ENCODE results near the gene TRAF2. TPM values are rescaled to one million over a fixed set of nuclear protein-coding genes. Genes with fewer than 3 reads are reported as not detected.
"Not testable (repeated sequence)": the region's sequence is repeated elsewhere in the genome, so short reads cannot be mapped to it uniquely, and the experiment has no call there.

Gene TRAF2
- total RNA-seq, 3 donors from 2014 or later, result 3.4 to 8.9 (median 8.5) TPM

DNA sequence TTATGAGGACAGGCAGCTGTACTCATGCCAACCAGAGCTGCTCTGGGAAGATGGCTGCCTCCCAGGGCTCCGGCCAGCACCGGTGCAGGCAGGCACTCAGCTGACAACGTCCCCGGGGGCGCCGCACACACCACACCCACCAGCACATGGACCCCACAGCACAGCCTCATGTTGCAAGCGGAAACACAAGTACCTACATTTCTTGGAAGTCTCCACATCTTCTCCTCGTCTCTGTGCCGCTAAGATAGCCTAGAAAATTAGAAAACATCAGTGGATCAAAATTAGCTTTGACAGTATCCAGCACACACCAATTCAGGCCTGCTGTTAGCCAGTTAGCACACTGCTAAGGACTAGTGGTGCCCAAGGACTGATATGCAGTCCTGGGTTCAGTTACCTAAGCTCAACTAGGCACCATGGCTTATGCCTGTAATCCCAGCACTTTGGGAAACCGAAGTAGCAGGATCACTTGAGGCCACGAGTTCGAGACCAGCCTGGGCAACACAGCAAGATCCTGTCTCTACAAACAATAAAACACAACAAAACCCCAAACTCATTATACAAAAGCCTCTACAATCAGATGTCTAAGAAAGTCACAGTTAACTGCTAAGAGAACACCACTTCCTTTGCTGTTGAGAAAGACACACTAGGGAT, 22.6 kb upstream of the TRAF2 start:
- Histone ChIP-seq H3K4me3 (no peak overlapping the region), H3K4me1 (peaks cover 5 to 13% of the 10 kb centered on the region in 2 donors), H3K36me3 (peaks cover 6% of the 10 kb centered on the region), H3K9me3 (no peaks in the 10 kb centered on the region), H3K27me3 (no peaks in the 10 kb centered on the region), H3K27ac (no peak overlapping the region)
- TF ChIP-seq POLR2AphosphoS5 (IDR thresholded peaks at IDR 0.05) (no peak), POLR2A (IDR thresholded peaks at IDR 0.05) (no peak)
- TF ChIP-seq, protein P1, sequence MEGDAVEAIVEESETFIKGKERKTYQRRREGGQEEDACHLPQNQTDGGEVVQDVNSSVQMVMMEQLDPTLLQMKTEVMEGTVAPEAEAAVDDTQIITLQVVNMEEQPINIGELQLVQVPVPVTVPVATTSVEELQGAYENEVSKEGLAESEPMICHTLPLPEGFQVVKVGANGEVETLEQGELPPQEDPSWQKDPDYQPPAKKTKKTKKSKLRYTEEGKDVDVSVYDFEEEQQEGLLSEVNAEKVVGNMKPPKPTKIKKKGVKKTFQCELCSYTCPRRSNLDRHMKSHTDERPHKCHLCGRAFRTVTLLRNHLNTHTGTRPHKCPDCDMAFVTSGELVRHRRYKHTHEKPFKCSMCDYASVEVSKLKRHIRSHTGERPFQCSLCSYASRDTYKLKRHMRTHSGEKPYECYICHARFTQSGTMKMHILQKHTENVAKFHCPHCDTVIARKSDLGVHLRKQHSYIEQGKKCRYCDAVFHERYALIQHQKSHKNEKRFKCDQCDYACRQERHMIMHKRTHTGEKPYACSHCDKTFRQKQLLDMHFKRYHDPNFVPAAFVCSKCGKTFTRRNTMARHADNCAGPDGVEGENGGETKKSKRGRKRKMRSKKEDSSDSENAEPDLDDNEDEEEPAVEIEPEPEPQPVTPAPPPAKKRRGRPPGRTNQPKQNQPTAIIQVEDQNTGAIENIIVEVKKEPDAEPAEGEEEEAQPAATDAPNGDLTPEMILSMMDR (IDR thresholded peaks at IDR 0.05), result no peak
- intact Hi-C loops (cut with DNase I; ENCODE audit: low total_unique reads), result no loop called here
- no peak for DNase-seq (ENCODE audit: low spot score in 2 of 2)

DNA sequence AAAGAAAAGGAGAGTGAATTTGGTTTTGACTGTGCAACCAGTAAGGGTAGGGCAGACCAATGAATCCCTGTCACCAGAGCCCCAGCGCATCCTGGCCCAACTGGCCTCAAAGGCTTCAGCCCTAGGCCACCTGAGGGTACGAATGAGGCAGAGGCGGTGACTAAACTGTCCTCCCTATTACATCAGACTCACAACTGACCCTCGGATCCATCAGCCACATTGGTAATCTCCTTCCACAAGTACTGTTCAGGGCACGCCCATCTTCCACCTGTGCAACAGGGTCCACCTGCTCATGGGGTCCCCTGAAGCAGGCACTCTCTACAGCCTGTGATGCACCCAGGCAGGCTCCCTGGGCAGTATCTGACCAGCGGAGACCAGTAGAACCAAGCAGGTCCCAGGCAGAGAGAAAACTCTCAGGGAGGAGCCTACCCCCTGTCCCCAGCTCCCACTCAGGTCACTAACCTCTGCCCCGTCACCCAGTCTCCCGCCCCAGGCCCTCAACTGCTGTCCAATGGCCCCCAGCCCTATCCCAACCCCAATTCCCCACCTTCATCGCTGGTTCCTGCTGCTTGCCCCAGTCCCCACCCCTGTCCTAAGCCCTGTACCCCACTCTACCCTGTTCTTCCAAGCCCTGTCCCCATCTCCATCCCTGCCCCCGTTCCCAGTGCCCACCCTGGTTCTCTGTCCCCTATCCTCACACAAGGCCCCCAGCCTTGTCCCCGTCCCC, 21.1 kb upstream of the TRAF2 start:
- Histone ChIP-seq H3K4me3 (peak overlapping the region; percentile 85 to 94 (median 86)), H3K9me3 (no peaks in the 10 kb centered on the region), H3K27me3 (no peaks in the 10 kb centered on the region), H3K27ac (peak overlapping the region; percentile 90 to 96), H3K36me3 (peaks cover 6% of the 10 kb centered on the region), H3K4me1 (peaks cover 5 to 6% of the 10 kb centered on the region in 2 donors)
- TF ChIP-seq, protein P1 (IDR thresholded peaks at IDR 0.05), result no peak
- TF ChIP-seq POLR2AphosphoS5 (IDR thresholded peaks at IDR 0.05) (no peak), POLR2A (IDR thresholded peaks at IDR 0.05) (no peak)
- intact Hi-C loops (cut with DNase I; ENCODE audit: low total_unique reads), result loop anchor here (1.0 kb wide), 1 partner anchor 36 kb away; no protein-coding TSS in a partner anchor
- no peak for DNase-seq (ENCODE audit: low spot score in 2 of 2)

DNA sequence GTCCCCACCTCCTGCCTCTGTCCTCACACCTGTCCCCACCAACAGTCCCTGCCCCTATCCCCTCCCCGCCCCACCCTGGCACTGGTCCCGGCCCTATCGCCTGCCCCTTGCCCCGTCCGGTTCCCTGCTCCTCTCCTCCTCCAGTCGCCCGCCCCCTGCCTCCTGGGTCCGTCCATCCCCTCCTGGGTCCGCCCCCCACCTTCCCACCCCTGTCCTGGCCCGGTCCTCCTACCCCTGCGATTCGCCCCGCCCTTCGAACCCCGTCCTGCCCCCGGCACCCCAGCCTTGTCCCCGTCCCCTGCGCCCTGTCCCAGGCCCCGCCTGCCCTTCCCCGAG, 20.6 kb upstream of the TRAF2 start:
- H3K27me3 ChIP-seq, result no peaks in the 10 kb centered on the region
- intact Hi-C loops (cut with DNase I; ENCODE audit: low total_unique reads), result loop anchor here (1.0 kb wide), 1 partner anchor 36 kb away; no protein-coding TSS in a partner anchor
- peaks cover 5 to 6% of the 10 kb centered on the region in 2 donors for H3K4me1 ChIP-seq
- H3K36me3 ChIP-seq, result peaks cover 6% of the 10 kb centered on the region
- H3K9me3 ChIP-seq, result no peaks in the 10 kb centered on the region
- peak in 1 of 2 donors; percentile 52 for DNase-seq (ENCODE audit: low spot score in 2 of 2)
- TF ChIP-seq POLR2AphosphoS5 (IDR thresholded peaks at IDR 0.05) (no peak), POLR2A (IDR thresholded peaks at IDR 0.05) (no peak)
- TF ChIP-seq, protein P1 (IDR thresholded peaks at IDR 0.05), result no peak
- H3K4me3 ChIP-seq, result peak overlapping the region; percentile 85 to 94 (median 86)
- peak overlapping the region; percentile 90 to 96 for H3K27ac ChIP-seq

DNA sequence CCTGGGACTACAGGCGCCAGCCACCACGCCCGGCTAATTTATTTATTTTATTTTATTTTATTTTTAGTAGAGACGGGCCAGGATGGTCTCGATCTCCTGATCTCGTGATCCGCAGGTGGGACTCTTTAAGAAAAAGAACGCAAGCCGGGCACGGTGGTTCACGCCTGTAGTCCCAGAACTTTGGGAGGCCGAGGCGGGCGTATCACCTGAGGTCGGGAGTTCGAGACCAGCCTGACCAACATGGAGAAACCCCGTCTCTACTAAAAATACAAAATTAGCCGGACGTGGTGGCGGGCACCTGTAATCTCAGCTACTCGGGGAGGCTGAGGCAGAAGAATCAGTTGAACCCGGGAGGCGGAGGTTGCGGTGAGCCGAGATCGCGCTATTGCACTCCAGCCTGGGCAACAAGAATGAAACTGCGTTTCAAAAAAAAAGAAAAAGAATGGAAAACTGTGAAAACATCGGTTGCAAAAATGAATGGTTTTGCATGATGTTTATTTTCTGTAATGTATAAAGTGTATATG, 19.4 kb upstream of the TRAF2 start:
- intact Hi-C loops (cut with DNase I; ENCODE audit: low total_unique reads); H3K36me3 ChIP-seq; H3K27me3 ChIP-seq; H3K4me1 ChIP-seq; H3K9me3 ChIP-seq: not testable (repeated sequence)
- H3K4me3 ChIP-seq, result peak overlapping the region; percentile 85 to 94 (median 86)
- H3K27ac ChIP-seq, result peak overlapping the region in 1 of 2 donors; percentile 90
- peak in 1 of 2 donors; percentile 51 for DNase-seq (ENCODE audit: low spot score in 2 of 2)

DNA sequence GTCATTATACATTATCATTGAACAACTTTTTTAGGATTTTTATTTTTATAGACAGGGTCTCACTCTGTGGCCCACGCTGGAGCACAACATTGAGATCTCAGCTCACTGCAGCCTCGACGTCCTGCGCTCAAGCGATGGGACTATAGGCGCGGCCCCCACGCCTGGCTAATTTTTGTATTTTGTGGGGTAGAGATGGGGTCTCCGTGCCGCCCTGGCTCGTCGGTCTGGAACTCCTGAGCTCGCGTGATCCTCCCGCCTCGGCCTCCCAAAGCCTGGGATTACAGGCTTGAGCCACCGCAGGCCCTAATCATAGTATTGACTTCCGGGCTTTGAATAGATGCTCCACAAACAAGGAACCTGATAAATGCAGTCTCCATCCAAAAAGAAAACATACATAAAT, 18.8 kb upstream of the TRAF2 start:
- intact Hi-C loops (cut with DNase I; ENCODE audit: low total_unique reads), result no loop called here
- TF ChIP-seq, protein P1 (IDR thresholded peaks at IDR 0.05), result no peak
- TF ChIP-seq POLR2A (IDR thresholded peaks at IDR 0.05), result no peak
- no peak overlapping the region for H3K4me3 ChIP-seq
- no peaks in the 10 kb centered on the region for H3K9me3 ChIP-seq
- no peaks in the 10 kb centered on the region for H3K27me3 ChIP-seq
- H3K27ac ChIP-seq, result no peak overlapping the region
- no peak for DNase-seq (ENCODE audit: low spot score in 2 of 2)
- peaks cover 5 to 6% of the 10 kb centered on the region in 2 donors for H3K4me1 ChIP-seq
- peaks cover 6% of the 10 kb centered on the region for H3K36me3 ChIP-seq
